ENCODE measurements around the gene ZNF585A.
A peak's percentile ranks its signal among the peaks of the same experiment; 100 is the strongest.
"Not testable (repeated sequence)": the region's sequence is repeated elsewhere in the genome, so short reads cannot be mapped to it uniquely, and the experiment has no call there.

Gene ZNF585A

GRCh38 chr19:37172368-37173366 lies at the start of gene ZNF585A:
ZNF585A (minus strand) TSS chr19:37172695; CDS start chr19:37169910, 2,785 bp downstream.
- peak; percentile 56 for DNase-seq (ENCODE audit: low spot score)

DNA sequence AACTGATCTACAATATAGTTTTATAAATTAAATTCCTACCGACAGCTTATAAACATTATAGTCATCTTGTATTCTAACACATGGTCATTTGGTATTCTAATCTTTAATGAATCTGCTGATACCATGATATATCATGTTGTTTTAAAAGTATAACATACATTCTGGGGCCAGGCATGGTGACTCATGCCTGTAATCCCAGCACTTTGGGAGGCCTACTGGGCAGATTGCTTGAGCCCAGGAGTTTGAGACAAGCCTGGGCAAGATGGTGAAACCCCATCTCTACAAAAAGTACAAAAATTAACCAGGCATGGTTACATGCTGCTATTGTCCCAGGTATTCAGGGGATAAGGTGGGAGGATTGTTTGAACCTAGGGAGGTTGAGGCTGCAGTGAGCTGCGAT lies 48.6 kb upstream of the ZNF585A start:
- no peak for DNase-seq (ENCODE audit: low spot score)

DNA sequence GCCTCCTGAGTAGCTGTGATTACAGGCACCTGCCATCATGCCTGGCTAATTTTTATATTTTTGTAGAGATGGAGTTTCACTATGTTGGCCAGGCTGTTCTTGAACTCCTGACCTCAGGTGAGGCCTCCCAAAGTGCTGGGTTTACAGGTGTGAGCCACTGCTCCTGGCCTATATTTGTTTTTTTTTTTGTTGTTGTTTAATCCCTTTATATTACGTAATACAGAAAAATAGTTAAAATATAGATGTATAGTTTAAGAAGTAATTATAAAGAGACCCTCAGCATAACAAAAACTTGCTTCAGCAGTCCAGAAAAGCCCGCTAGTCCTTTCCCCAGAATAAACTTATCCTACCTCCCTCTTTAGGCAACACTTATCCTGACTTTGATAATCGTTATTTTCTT lies 47.9 kb upstream of the ZNF585A start:
- DNase-seq (ENCODE audit: low spot score) = no peak

DNA sequence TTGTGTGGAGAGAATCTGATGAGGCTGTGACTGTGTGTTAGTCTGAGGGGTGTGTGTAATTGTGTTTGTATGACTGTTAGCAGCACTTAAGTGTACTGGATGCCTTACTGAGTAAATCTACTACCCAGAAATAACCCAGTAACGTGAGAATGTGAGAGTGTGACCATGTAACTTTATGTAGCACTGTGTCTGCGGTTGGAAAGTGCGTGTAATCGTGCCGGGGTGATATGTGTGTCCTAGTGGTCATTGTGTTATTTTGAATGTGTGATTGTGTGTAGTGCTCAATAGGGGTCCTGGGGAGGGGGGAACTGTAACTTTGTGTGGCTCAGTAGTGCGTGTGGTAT lies 46.1 kb upstream of the ZNF585A start:
- DNase-seq (ENCODE audit: low spot score) = no peak

- DNase-seq (ENCODE audit: low spot score) = peak; percentile 70
Observed at GRCh38 chr19:37217775-37218591, 45.5 kb upstream of the ZNF585A start, which contains the start of gene ZNF383. ZNF383 (plus strand) TSS chr19:37218214; CDS start chr19:37230454, 12,240 bp downstream.

DNA sequence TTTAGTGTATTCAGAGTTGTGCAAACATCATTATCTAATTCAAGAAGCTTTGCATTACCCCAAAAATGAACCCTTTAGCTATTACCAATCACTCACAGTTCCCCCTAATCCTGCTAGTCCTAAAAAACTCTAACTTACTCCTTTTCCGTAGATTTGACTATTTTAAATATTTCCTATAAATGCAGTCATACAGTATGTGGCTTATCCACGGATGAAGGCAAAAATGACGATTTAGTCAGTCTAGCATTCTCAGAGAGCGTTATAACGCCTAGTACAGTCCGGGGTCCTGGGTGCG lies 44.9 kb upstream of the ZNF585A start:
- no peak for DNase-seq (ENCODE audit: low spot score)

DNA sequence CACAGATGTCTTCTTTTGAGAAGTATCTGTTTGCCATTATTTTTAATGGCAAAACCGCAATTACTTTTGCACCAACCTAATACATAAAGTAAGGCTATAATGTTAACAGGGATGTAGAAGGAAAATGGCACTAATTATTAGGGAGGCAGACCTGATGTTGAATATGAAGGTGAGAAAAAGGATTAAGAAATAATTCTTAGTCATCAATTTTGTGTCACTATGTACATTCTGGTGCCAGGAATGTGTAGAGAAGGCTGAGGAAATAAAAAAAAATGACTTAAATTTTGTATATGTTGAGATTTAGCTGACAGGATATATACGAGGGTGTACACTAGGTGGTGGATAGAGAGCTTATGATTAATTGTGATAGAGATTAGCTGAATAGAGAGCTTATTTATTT lies 25.3 kb upstream of the ZNF585A start:
- DNase-seq (ENCODE audit: low spot score) = no peak

DNA sequence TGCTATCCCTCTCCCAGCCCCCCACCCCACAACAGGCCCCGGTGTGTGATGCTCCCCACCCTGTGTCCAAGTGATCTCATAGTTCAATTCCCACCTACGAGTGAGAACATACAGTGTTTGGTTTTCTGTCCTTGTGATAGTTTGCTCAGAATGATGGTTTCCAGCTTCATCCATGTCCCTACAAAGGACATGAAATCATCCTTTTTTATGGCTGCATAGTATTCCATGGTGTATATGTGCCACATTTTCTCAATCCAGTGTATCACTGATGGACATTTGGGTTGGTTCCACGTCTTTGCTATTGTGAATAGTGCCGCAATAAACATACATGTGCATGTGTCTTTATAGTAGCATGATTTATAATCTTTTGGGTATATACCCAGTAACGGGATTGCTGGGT lies 24.6 kb upstream of the ZNF585A start:
- not testable (repeated sequence) for DNase-seq (ENCODE audit: low spot score)

- DNase-seq (ENCODE audit: low spot score) = not testable (repeated sequence)
Observed at GRCh38 chr19:37195248-37195647, 22.8 kb upstream of the ZNF585A start.

DNA sequence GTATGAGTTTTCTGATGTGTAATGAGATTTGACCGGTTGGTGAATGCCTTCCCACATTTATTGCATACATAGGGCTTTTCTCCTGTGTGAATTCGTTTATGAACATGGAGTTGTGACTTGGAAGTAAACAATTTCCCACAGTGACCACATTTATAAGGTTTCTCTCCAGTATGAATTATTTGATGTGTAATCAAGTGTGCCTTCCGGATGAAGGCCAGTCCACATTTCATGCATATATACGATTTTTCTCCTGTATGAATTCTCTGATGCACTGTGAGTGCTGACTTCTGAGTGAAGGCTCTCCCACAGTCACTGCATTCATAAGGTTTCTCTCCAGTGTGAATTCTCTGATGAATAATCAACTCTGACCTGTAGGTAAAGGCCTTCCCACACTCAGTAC lies 13.6 kb upstream of the ZNF585A start:
- not testable (repeated sequence) for DNase-seq (ENCODE audit: low spot score)

DNA sequence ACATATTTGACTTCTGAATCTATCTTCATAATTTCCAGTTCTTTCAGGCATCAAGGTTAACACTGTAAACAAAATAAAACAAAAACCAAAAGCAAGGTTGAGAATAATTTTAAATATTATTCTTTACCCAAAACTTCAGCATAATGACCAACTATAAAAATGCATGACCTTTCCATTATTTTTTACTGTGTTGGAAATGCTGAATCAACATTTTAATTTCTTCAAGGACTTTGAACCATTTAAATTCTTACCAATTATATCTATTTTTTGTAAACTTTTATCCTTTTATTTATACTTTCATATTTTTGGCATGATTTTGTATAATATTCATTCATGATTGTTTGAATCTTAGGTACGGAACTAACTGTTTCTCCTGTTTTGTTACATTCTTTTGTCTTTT lies 6.9 kb downstream of the ZNF585A start:
- DNase-seq (ENCODE audit: low spot score) = no peak

DNA sequence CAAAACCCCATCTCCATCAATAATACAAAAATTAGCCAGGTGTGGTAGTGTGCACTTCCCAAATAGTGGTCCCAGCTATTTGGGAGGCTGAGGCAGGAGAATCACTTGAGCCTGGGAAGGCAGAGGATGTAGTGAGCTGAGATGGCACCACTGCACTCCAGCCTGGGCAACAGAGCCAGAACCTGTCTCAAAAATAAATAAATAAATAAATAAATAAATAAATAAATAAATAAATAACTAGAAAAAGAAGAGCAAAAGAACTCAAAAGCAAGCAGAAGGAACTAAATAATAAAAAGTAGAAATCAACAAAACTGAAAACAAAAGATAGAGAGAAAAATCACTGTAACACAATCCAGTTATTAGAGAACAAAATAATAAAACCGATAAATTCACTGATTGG lies 12.3 kb downstream of the ZNF585A start:
- no peak for DNase-seq (ENCODE audit: low spot score)

DNA sequence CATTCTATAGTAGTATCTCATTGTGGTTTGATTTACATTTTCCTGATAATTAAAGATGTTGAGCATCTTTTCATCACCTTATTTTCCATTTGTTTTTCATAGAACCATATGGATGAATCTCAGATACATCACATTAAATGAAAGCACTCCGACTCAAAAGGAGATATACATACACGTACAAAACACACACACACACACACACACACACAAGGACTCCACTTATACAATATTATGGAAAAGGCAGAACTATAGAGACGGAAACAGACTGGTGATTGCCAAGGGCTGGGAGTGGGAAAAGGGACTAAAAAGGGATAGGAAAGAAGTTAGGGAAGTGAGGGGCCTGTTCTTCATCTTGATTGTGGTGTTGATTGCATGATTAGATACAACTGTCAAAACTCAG lies 24.3 kb downstream of the ZNF585A start:
- no peak for DNase-seq (ENCODE audit: low spot score)

- DNase-seq (ENCODE audit: low spot score) = no peak
Observed at GRCh38 chr19:37136111-37136510, 36.4 kb downstream of the ZNF585A start.

- no peak for DNase-seq (ENCODE audit: low spot score)
Observed at GRCh38 chr19:37128821-37129177, 43.7 kb downstream of the ZNF585A start.

GRCh38 chr19:37127999-37128820 lies 44.3 kb downstream of the ZNF585A start:
- no peak for DNase-seq (ENCODE audit: low spot score)

- DNase-seq (ENCODE audit: low spot score) = not testable (repeated sequence)
Observed at GRCh38 chr19:37122093-37122492, 50.4 kb downstream of the ZNF585A start.

- DNase-seq (ENCODE audit: low spot score) = no peak
Observed at GRCh38 chr19:37114001-37114400, 58.5 kb downstream of the ZNF585A start.

GRCh38 chr19:37111753-37112152 lies 60.7 kb downstream of the ZNF585A start:
- DNase-seq (ENCODE audit: low spot score) = not testable (repeated sequence)

DNA sequence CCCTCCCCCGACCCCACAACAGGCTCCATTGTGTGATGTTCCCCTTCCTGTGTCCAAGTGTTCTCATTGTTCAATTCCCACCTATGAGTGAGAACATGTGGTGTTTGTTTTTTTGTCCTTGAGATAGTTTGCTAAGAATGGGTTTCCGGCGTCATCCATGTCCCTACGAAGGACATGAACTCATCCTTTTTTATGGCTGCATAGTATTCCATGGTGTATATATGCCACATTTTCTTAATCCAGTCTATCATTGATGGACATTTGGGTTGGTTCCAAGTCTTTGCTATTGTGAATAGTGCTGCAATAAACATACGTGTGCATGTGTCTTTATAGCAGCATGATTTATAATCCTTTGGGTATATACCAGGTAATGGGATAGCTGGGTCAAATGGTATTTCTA lies 68.4 kb downstream of the ZNF585A start:
- not testable (repeated sequence) for DNase-seq (ENCODE audit: low spot score)

- DNase-seq (ENCODE audit: low spot score) = no peak
Observed at GRCh38 chr19:37098570-37098969, 73.9 kb downstream of the ZNF585A start.

DNA sequence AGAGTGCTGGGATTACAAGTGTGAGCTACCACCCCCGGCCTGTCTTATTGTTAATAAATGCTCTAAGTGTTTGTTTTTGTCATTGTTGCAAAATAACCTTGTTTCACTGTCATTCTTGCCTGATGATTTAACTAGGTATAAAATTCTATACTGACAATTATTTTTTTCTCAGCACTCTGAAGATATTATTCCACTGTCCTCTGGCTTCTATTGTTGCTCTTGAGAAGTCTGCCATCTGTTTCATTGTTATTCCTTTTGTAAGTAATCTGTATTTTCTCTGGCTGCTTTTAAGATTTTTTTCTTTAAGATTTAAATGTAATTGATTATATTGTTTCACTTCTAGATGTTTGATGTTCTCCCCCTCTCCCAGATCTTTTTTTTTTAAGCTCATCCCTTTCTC lies 76.6 kb downstream of the ZNF585A start:
- DNase-seq (ENCODE audit: low spot score) = no peak

Measured in LoVo (cell line).